ENCODE results near the gene OSBPL9. TPM values are rescaled to one million over a fixed set of nuclear protein-coding genes. Genes with fewer than 3 reads are reported as not detected.

The OSBPL9 gene
- polyA plus RNA-seq, 1 experiment: 69.6 TPM

GRCh38 chr1:51833700-51834099 is 216.8 kb downstream of the OSBPL9 start:
- no peak overlapping the region for H3K27ac ChIP-seq (ENCODE audit: low read depth, low read length)
- DNase-seq (ENCODE audit: low read depth, low spot score): no peak
- H3K27me3 ChIP-seq (ENCODE audit: control insufficient read depth, insufficient read depth, low read length): no peaks in the 10 kb centered on the region
- H3K4me3 ChIP-seq (ENCODE audit: low read depth, low read length): no peak overlapping the region
- TF ChIP-seq CTCF (IDR thresholded peaks at IDR 0.05; ENCODE audit: low read depth, low read length): no peak
- POLR2A ChIA-PET: no interaction called here
- CTCF ChIA-PET: interaction anchor here (0.5 kb wide), 1 partner anchor 12 kb away, joined by 3 read pairs; no protein-coding TSS in a partner anchor
- 0 out of 2 replicates have a peak, but pooled peaks cover 2% of the 10 kb centered on the region for H3K9me3 ChIP-seq (ENCODE audit: control insufficient read depth, insufficient read depth, low read length)

GRCh38 chr1:51837243-51837642 is 220.4 kb downstream of the OSBPL9 start:
- H3K4me3 ChIP-seq (ENCODE audit: low read depth, low read length): no peak overlapping the region
- no peak for DNase-seq (ENCODE audit: low read depth, low spot score)
- no peak overlapping the region for H3K27ac ChIP-seq (ENCODE audit: low read depth, low read length)
- no peak for TF ChIP-seq CTCF (IDR thresholded peaks at IDR 0.05; ENCODE audit: low read depth, low read length)
- ChIA-PET POLR2A (no interaction called here), CTCF (no interaction called here)
- no peaks in the 10 kb centered on the region for H3K27me3 ChIP-seq (ENCODE audit: control insufficient read depth, insufficient read depth, low read length)
- H3K9me3 ChIP-seq (ENCODE audit: control insufficient read depth, insufficient read depth, low read length): no peaks in the 10 kb centered on the region

Small RNA genes within 50 kb of the gene (small RNA-seq; reads per million reads assigned to genes)
- gene AL050343.2 (ENCODE audit: insufficient read length, low read depth) (not detected), gene RF00568 (ENCODE audit: insufficient read length, low read depth) (not detected)

Other genes with a start within 250 kb of the OSBPL9 start
- gene EPS15, start 97.8 kb upstream of the OSBPL9 start, polyA plus RNA-seq (2011; rRNA removed): 40.9 and 55.4 TPM in 2 replicates